Measurements from ENCODE around the gene PCDHGA10. TPM values are rescaled to one million over a fixed set of nuclear protein-coding genes. Genes with fewer than 3 reads are reported as not detected.
A peak's percentile ranks its signal among the peaks of the same experiment; 100 is the strongest.
"Not testable (repeated sequence)": the region's sequence is repeated elsewhere in the genome, so short reads cannot be mapped to it uniquely, and the experiment has no call there.

The PCDHGA10 gene
- total RNA-seq, 2 experiments from 2014 or later, result 3.9 to 4.9 TPM

GRCh38 chr5:141417494-141418172 is 4.8 kb downstream of the PCDHGA10 start, which contains the start of gene PCDHGB7:
Gene PCDHGB7 (plus strand): TSS chr5:141417677. CDS start chr5:141417860, 183 bp downstream.
- not testable (repeated sequence) for H3K27ac ChIP-seq (ENCODE audit: low read depth, low read length, poor library complexity, severe bottlenecking); H3K9me3 ChIP-seq (ENCODE audit: low read length); H4K20me1 ChIP-seq (ENCODE audit: insufficient read depth, low read length); H3K36me3 ChIP-seq (ENCODE audit: insufficient read depth, low read length); BruUV-seq (replicated peaks); H3K79me2 ChIP-seq (ENCODE audit: insufficient read depth, low read depth, low read length); H3K4me1 ChIP-seq (ENCODE audit: insufficient read depth, low read length, poor library complexity, severe bottlenecking); H3K9me2 ChIP-seq (ENCODE audit: insufficient read depth, low read length)
- TF ChIP-seq, protein P1, sequence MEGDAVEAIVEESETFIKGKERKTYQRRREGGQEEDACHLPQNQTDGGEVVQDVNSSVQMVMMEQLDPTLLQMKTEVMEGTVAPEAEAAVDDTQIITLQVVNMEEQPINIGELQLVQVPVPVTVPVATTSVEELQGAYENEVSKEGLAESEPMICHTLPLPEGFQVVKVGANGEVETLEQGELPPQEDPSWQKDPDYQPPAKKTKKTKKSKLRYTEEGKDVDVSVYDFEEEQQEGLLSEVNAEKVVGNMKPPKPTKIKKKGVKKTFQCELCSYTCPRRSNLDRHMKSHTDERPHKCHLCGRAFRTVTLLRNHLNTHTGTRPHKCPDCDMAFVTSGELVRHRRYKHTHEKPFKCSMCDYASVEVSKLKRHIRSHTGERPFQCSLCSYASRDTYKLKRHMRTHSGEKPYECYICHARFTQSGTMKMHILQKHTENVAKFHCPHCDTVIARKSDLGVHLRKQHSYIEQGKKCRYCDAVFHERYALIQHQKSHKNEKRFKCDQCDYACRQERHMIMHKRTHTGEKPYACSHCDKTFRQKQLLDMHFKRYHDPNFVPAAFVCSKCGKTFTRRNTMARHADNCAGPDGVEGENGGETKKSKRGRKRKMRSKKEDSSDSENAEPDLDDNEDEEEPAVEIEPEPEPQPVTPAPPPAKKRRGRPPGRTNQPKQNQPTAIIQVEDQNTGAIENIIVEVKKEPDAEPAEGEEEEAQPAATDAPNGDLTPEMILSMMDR (conservative IDR thresholded peaks at IDR 0.05; ENCODE audit: low read length), result peak; percentile 86
- Histone ChIP-seq H3K4me3 (ENCODE audit: low read depth, low read length, poor library complexity, severe bottlenecking) (peak within 1 kb of the TSS; percentile 67), H3K4me2 (ENCODE audit: low read length) (peak within 1 kb of the TSS; percentile 84), H2AFZ (ENCODE audit: low read length) (peak within 1 kb of the TSS; percentile 65)
- POLR2A ChIA-PET, result interaction anchor here (0.7 to 1.0 kb wide), 2 partner anchors 102 to 146 kb away, joined by 3 to 5 read pairs; no protein-coding TSS in a partner anchor
- CTCF ChIA-PET (ENCODE audit: unreplicated experiment), result interaction anchor here (0.6 to 1.4 kb wide), 6 partner anchors 12 to 146 kb away, joined by 3 to 5 read pairs (median 3); partner anchors contain the start of genes PCDHGA12 and PCDHGB2
- DNase-seq (ENCODE audit: low spot score), result peak; percentile 82
- intact Hi-C loops (cut with micrococcal nuclease; ENCODE audit: unreplicated experiment), result loop anchor here (1.0 kb wide), 3 partner anchors 108 to 147 kb away; no protein-coding TSS in a partner anchor

GRCh38 chr5:141419074-141419880 is 6.5 kb downstream of the PCDHGA10 start:
- no peak overlapping the region for H3K4me3 ChIP-seq (ENCODE audit: low read depth, low read length, poor library complexity, severe bottlenecking)
- H4K20me1 ChIP-seq (ENCODE audit: insufficient read depth, low read length), result no peaks in the 10 kb centered on the region
- CTCF ChIA-PET (ENCODE audit: unreplicated experiment), result interaction anchor here (1.0 to 1.8 kb wide), 2 partner anchors 11 to 145 kb away, joined by 3 to 5 read pairs; partner anchors contain the start of gene PCDHGA12
- no peak overlapping the region for H2AFZ ChIP-seq (ENCODE audit: low read length)
- no peak overlapping the region for H3K27ac ChIP-seq (ENCODE audit: low read depth, low read length, poor library complexity, severe bottlenecking)
- no peak overlapping the region for H3K4me2 ChIP-seq (ENCODE audit: low read length)
- intact Hi-C loops (cut with micrococcal nuclease; ENCODE audit: unreplicated experiment), result no loop called here
- POLR2A ChIA-PET, result no interaction called here
- no peaks in the 10 kb centered on the region for H3K36me3 ChIP-seq (ENCODE audit: insufficient read depth, low read length)
- TF ChIP-seq, protein P1 (conservative IDR thresholded peaks at IDR 0.05; ENCODE audit: low read length), result no peak
- no peak for TF ChIP-seq EZH2phosphoT487 (IDR thresholded peaks at IDR 0.05; ENCODE audit: borderline replicate concordance, low read depth, low read length)
- H3K79me2 ChIP-seq (ENCODE audit: insufficient read depth, low read depth, low read length), result no peaks in the 10 kb centered on the region
- H3K9me3 ChIP-seq (ENCODE audit: low read length), result no peaks in the 10 kb centered on the region
- no peak for DNase-seq (ENCODE audit: low spot score)
- BruUV-seq (replicated peaks), result no TSS peak
- no peaks in the 10 kb centered on the region for H3K9me2 ChIP-seq (ENCODE audit: insufficient read depth, low read length)
- H3K4me1 ChIP-seq (ENCODE audit: insufficient read depth, low read length, poor library complexity, severe bottlenecking), result peaks cover 7% of the 10 kb centered on the region

Data from OCI-LY7 (cell line).